Effector memory CD4-positive, alpha-beta T cell (primary cell): ENCODE results near the gene C16orf87.

ENCODE experiments used
- DNase-seq, 3 donors: peaks; one replicate each; pipeline ENCODE4 v3.0.0-alpha.2; 2020
- H3K27ac ChIP-seq: 2 replicates; pipeline ENCODE4 v1.7.0; 2013; ENCODE audit warnings: mild to moderate bottlenecking, low read length, moderate library complexity; ENCODE audit not compliant: insufficient read depth, poor library complexity, severe bottlenecking
- H3K27me3 ChIP-seq: replicated peaks from 2 replicates; pipeline ENCODE4 v1.7.0; 2013; ENCODE audit warnings: mild to moderate bottlenecking, low read length; ENCODE audit not compliant: insufficient read depth, control insufficient read depth, poor library complexity, severe bottlenecking
- H3K36me3 ChIP-seq: 2 replicates; pipeline ENCODE4 v1.7.0; 2013; ENCODE audit warnings: mild to moderate bottlenecking, low read length, moderate library complexity; ENCODE audit not compliant: control insufficient read depth, insufficient read depth
- H3K4me1 ChIP-seq: 2 replicates; pipeline ENCODE4 v1.7.0; 2013; ENCODE audit warnings: low read length, mild to moderate bottlenecking; ENCODE audit not compliant: control insufficient read depth, insufficient read depth, poor library complexity, severe bottlenecking
- H3K4me3 ChIP-seq: 2 replicates; pipeline ENCODE4 v1.7.0; 2013; ENCODE audit warnings: low read length, low read depth, mild to moderate bottlenecking; ENCODE audit not compliant: insufficient read depth, poor library complexity, severe bottlenecking
- H3K9me3 ChIP-seq: 2 replicates; pipeline ENCODE4 v1.7.0; 2013; ENCODE audit warnings: mild to moderate bottlenecking, low read length, moderate library complexity; ENCODE audit not compliant: control insufficient read depth

The C16orf87 gene

GRCh38 chr16:46801428-46802049 is 29.4 kb downstream of the C16orf87 start:
- no peak for DNase-seq
- Histone ChIP-seq H3K4me1 (no peaks in the 10 kb centered on the region), H3K27ac (no peak overlapping the region), H3K4me3 (no peak overlapping the region), H3K27me3 (no peaks in the 10 kb centered on the region), H3K9me3 (no peaks in the 10 kb centered on the region), H3K36me3 (no peaks in the 10 kb centered on the region)

- no peaks in the 10 kb centered on the region for H3K36me3 ChIP-seq
- H3K9me3 ChIP-seq = no peaks in the 10 kb centered on the region
- H3K4me1 ChIP-seq = no peaks in the 10 kb centered on the region
- DNase-seq = no peak
- H3K27me3 ChIP-seq = no peaks in the 10 kb centered on the region
- H3K27ac ChIP-seq = no peak overlapping the region
- H3K4me3 ChIP-seq = no peak overlapping the region
These were observed 30.5 kb downstream of the C16orf87 start for GRCh38 chr16:46800494-46800893.

- Histone ChIP-seq H3K4me1 (no peaks in the 10 kb centered on the region), H3K9me3 (no peaks in the 10 kb centered on the region), H3K27me3 (no peaks in the 10 kb centered on the region), H3K4me3 (no peak overlapping the region), H3K27ac (no peak overlapping the region), H3K36me3 (no peaks in the 10 kb centered on the region)
- no peak for DNase-seq
These were observed 33.5 kb downstream of the C16orf87 start for GRCh38 chr16:46797501-46797900.

- Histone ChIP-seq H3K27ac (no peak overlapping the region), H3K9me3 (no peaks in the 10 kb centered on the region), H3K4me1 (no peaks in the 10 kb centered on the region), H3K36me3 (no peaks in the 10 kb centered on the region), H3K27me3 (no peaks in the 10 kb centered on the region), H3K4me3 (no peak overlapping the region)
- no peak for DNase-seq
These were observed 34.2 kb downstream of the C16orf87 start for GRCh38 chr16:46796764-46797269.

- no peak for DNase-seq
- Histone ChIP-seq H3K27me3 (no peaks in the 10 kb centered on the region), H3K4me1 (no peaks in the 10 kb centered on the region), H3K4me3 (no peak overlapping the region), H3K36me3 (no peaks in the 10 kb centered on the region), H3K27ac (no peak overlapping the region), H3K9me3 (no peaks in the 10 kb centered on the region)
These were observed 37.1 kb downstream of the C16orf87 start for GRCh38 chr16:46793841-46794240.

GRCh38 chr16:46790599-46791270 is 40.2 kb downstream of the C16orf87 start:
- Histone ChIP-seq H3K9me3 (no peaks in the 10 kb centered on the region), H3K4me3 (peak overlapping the region; percentile 79), H3K27me3 (no peaks in the 10 kb centered on the region), H3K36me3 (no peaks in the 10 kb centered on the region), H3K4me1 (no peaks in the 10 kb centered on the region), H3K27ac (peak overlapping the region; percentile 23)
- no peak for DNase-seq

- Histone ChIP-seq H3K27me3 (no peaks in the 10 kb centered on the region), H3K36me3 (no peaks in the 10 kb centered on the region), H3K4me3 (peak overlapping the region; percentile 79), H3K27ac (peak overlapping the region; percentile 23), H3K4me1 (no peaks in the 10 kb centered on the region), H3K9me3 (no peaks in the 10 kb centered on the region)
- DNase-seq = peak; percentile 65 to 78 (median 74)
These were observed 41.2 kb downstream of the C16orf87 start for GRCh38 chr16:46789499-46790414.

- Histone ChIP-seq H3K9me3 (no peaks in the 10 kb centered on the region), H3K27ac (no peak overlapping the region), H3K36me3 (no peaks in the 10 kb centered on the region), H3K4me3 (no peak overlapping the region), H3K4me1 (no peaks in the 10 kb centered on the region), H3K27me3 (no peaks in the 10 kb centered on the region)
- no peak for DNase-seq
These were observed 42.0 kb downstream of the C16orf87 start for GRCh38 chr16:46788891-46789474.

- DNase-seq = no peak
- Histone ChIP-seq H3K4me3 (no peak overlapping the region), H3K4me1 (no peaks in the 10 kb centered on the region), H3K36me3 (no peaks in the 10 kb centered on the region), H3K27ac (no peak overlapping the region), H3K27me3 (no peaks in the 10 kb centered on the region), H3K9me3 (no peaks in the 10 kb centered on the region)
These were observed 43.1 kb downstream of the C16orf87 start for GRCh38 chr16:46787909-46788308.
